ENCODE data around the gene WIZ. TPM values are rescaled to one million over a fixed set of nuclear protein-coding genes. Genes with fewer than 3 reads are reported as not detected.

WIZ gene
- total and polyA plus RNA-seq, 4 donors = 14.5 to 42.6 (median 23.3) TPM

Small RNA genes within 50 kb of the gene (small RNA-seq; reads per million reads assigned to genes)
- not detected for gene MIR1470 (ENCODE audit: low replicate concordance)

Other genes starting within 250 kb of the WIZ start
- gene NOTCH3, start 249.0 kb downstream of the WIZ start, total RNA-seq = 10 to 100 TPM; 64.1 to 81.7 TPM
- 10 to 100 TPM; 13.1 to 22.1 TPM for gene NOTCH3, start 249.0 kb downstream of the WIZ start, polyA plus RNA-seq
- 1 to 10 TPM; 1.7 to 2.7 TPM for gene EPHX3, start 217.5 kb downstream of the WIZ start, total RNA-seq
- 1 to 10 TPM; 1.1 to 3.0 TPM for gene EPHX3, start 217.5 kb downstream of the WIZ start, polyA plus RNA-seq
- 10 to 100 TPM; 44.7 to 89.0 TPM for gene BRD4, start 117.4 kb downstream of the WIZ start, total RNA-seq
- gene BRD4, start 117.4 kb downstream of the WIZ start, polyA plus RNA-seq = 10 to 100 TPM; 23.2 to 30.8 TPM
- 10 to 100 TPM; 23.1 to 43.4 TPM for gene AKAP8, start 70.2 kb downstream of the WIZ start, total RNA-seq
- gene AKAP8, start 70.2 kb downstream of the WIZ start, polyA plus RNA-seq = 10 to 100 TPM; 15.0 to 16.4 TPM
- 100 to 1,000 TPM in 1 of 2 donors, 10 to 100 TPM in 1; 84.1 to 118 TPM for gene AKAP8L, start 31.0 kb downstream of the WIZ start, total RNA-seq
- 10 to 100 TPM; 52.5 to 76.2 TPM for gene AKAP8L, start 31.0 kb downstream of the WIZ start, polyA plus RNA-seq
- 10 to 100 TPM in 1 of 2 donors, 1 to 10 TPM in 1; 4.6 to 13.3 TPM for gene RASAL3, start 14.6 kb upstream of the WIZ start, total RNA-seq
- 10 to 100 TPM in 1 of 2 donors, 1 to 10 TPM in 1; 5.9 to 18.2 TPM for gene RASAL3, start 14.6 kb upstream of the WIZ start, polyA plus RNA-seq
- gene PGLYRP2, start 29.5 kb upstream of the WIZ start, total RNA-seq = not detected
- under 1 TPM in 1 of 2 donors, not detected in 1; 0.10 TPM for gene PGLYRP2, start 29.5 kb upstream of the WIZ start, polyA plus RNA-seq
- under 1 TPM in 1 of 2 donors, not detected in 1; 0.18 TPM for gene CYP4F22, start 58.6 kb upstream of the WIZ start, total RNA-seq
- under 1 TPM in 1 of 2 donors, not detected in 1; 0.07 TPM for gene CYP4F22, start 58.6 kb upstream of the WIZ start, polyA plus RNA-seq
- gene CYP4F8, start 165.3 kb upstream of the WIZ start, total RNA-seq = not detected
- not detected for gene CYP4F8, start 165.3 kb upstream of the WIZ start, polyA plus RNA-seq
- gene CYP4F3, start 190.9 kb upstream of the WIZ start, total RNA-seq = 1 to 10 TPM; 1.1 to 1.7 TPM
- 1 to 10 TPM in 1 of 2 donors, under 1 TPM in 1; 0.20 to 1.4 TPM for gene CYP4F3, start 190.9 kb upstream of the WIZ start, polyA plus RNA-seq
- gene CYP4F12, start 223.1 kb upstream of the WIZ start, total RNA-seq = 1 to 10 TPM; 4.0 to 4.2 TPM
- gene CYP4F12, start 223.1 kb upstream of the WIZ start, polyA plus RNA-seq = 1 to 10 TPM in 1 of 2 donors, under 1 TPM in 1; 0.85 to 2.3 TPM